Adrenal gland (tissue), 12 donors: Measurements from ENCODE around the gene SLC35D2. TPM values are rescaled to one million over a fixed set of nuclear protein-coding genes. Genes with fewer than 3 reads are reported as not detected.

Experiments
- DNase-seq, 7 donors: peaks; one replicate each; pipeline ENCODE4 v3.0.0-alpha.2; 2019 to 2020
- H3K27ac ChIP-seq, 5 donors: fragments of 200-600 bp; sonication (generic) in 4 of 5; 1 replicate in 3 of 5; 2 replicates in 2 of 5; pipeline versions ENCODE4 v1.5.1 to v1.8.0; 2016 to 2020; ENCODE audit warnings: mild to moderate bottlenecking in 1 of 5
- H3K27me3 ChIP-seq: fragments of 200-600 bp; 2 replicates; pipeline ENCODE4 v1.8.0; 2021
- H3K36me3 ChIP-seq, 2 donors: fragments of 200-600 bp; replicated peaks in 1 of 2; 1 replicate in 1 of 2; 2 replicates in 1 of 2; pipeline versions ENCODE4 v1.5.1 to v1.8.0; 2018 to 2022
- H3K4me1 ChIP-seq, 2 donors: fragments of 200-600 bp; replicated peaks in 1 of 2; 1 replicate in 1 of 2; 2 replicates in 1 of 2; pipeline versions ENCODE4 v1.5.1 to v1.8.0; 2018 to 2021
- H3K4me3 ChIP-seq, 4 donors: fragments of 200-600 bp; sonication (generic) in 3 of 4; one replicate each; pipeline ENCODE4 v1.5.1; 2016 to 2018
- H3K9me3 ChIP-seq, 3 donors: fragments of 200-600 bp; sonication (generic) in 1 of 3; replicated peaks in 1 of 3; 1 replicate in 2 of 3; 2 replicates in 1 of 3; pipeline versions ENCODE4 v1.5.1 to v1.8.0; 2016 to 2021
- POLR2A ChIP-seq, 2 donors: fragments of 450-650 bp; IDR thresholded peaks; one replicate each; pipeline ENCODE4 v1.6.1; 2017; ENCODE audit warnings: antibody characterized with exemption in 2 of 2, mild to moderate bottlenecking in 2 of 2, moderate library complexity in 1 of 2
- WGBS, 4 donors: extraction: QIAGEN DNeasy Blood & Tissue Kit in 2 of 4; methylation state at CpG; one replicate each; pipeline versions ENCODE4 v1.1.5 to v1.1.7; 2013 to 2017; 5-methylcytosine and 5-hydroxymethylcytosine counted together
- intact Hi-C, 2 donors: fragments of 100-400 bp; cut with DNase I; formaldehyde crosslinking; loops; one replicate each; pipeline versions ENCODE4 v1.14.1 to v1.15.0; 2022 to 2023
- polyA plus RNA-seq, 3 donors: library from polyadenylated mRNA; stranded (reverse); fragments of 200-250 nt in 2 of 3; fragments of 350-450 nt in 1 of 3; fragmentation: Illumina TruSeq in 1 of 3; extraction: RNeasy Lipid Tissue Mini Kit (QIAGEN cat#74804) in 1 of 3; gene quantifications; one replicate each; pipeline ENCODE4 v1.2.3, GENCODE V29; 2013 to 2014
- total RNA-seq, 9 donors: library from RNA; depleted of rRNA in 4 of 9; stranded (reverse); fragments of >200 nt in 4 of 9; fragments of 120-200 nt in 1 of 9; fragmentation: NEBNext Ultra II Directional in 1 of 9; extraction: Animal tissue kit (Norgen Biotek cat#: 25700) in 1 of 9; gene quantifications; one replicate each; pipeline versions ENCODE4 v1.1.0 to v1.2.4, GENCODE V29; 2013 to 2023
- TF ChIP-seq, protein P1 (sequence below), 6 experiments: fragments of 450-650 bp in 4 of 6; fragments of 200-600 bp in 2 of 6; sonication (generic) in 1 of 6; IDR thresholded peaks; 1 replicate in 5 of 6; 2 replicates in 1 of 6; pipeline versions ENCODE4 v1.5.1 to v1.8.0; 2016 to 2021; ENCODE audit warnings: antibody characterized with exemption in 6 of 6, mild to moderate bottlenecking in 2 of 6, moderate library complexity in 1 of 6
- donor health status: healthy with polysubstance abuse.
- donor health status: Bipolar disorder and iron deficiency.
- donor health status: DM: yes; HTN: yes; CAD: no.
- donor health status: DM: no; HTN: no; CAD: no.
- donor health status: DM: no; HTN: no; CAD: no.
- donor health status: DM: yes; HTN: yes; CAD: no.

Gene SLC35D2
- total and polyA plus RNA-seq, 12 donors, result 6.9 to 20.8 (median 14.0) TPM

DNA sequence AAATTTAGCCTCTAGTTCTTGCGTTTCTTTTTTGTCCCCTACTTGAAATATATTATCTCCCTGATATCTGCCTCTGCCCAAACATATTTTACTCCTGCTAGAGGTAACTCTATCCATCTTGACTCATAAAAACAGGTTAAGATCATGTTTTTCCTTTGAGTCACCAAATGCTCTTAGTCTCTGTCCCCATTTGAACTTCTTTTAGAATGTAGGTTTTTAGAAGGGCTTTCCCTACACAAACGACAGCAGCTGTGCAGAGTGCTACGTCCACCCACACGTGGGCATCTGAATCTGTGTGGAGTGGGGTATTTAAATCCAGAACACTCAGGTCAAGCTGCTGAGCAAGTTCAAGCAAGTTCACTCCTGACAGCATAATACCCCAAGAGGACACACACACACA lies 83.7 kb downstream of the SLC35D2 start:
- 63 to 79% (median 70%) methylated on average over 4 of the region's 4 CpGs for WGBS, 4 donors
- intact Hi-C loops, result no loop called here
- no peak overlapping the region for H3K4me3 ChIP-seq
- no peak for TF ChIP-seq POLR2A (IDR thresholded peaks at IDR 0.05)
- TF ChIP-seq, protein P1, sequence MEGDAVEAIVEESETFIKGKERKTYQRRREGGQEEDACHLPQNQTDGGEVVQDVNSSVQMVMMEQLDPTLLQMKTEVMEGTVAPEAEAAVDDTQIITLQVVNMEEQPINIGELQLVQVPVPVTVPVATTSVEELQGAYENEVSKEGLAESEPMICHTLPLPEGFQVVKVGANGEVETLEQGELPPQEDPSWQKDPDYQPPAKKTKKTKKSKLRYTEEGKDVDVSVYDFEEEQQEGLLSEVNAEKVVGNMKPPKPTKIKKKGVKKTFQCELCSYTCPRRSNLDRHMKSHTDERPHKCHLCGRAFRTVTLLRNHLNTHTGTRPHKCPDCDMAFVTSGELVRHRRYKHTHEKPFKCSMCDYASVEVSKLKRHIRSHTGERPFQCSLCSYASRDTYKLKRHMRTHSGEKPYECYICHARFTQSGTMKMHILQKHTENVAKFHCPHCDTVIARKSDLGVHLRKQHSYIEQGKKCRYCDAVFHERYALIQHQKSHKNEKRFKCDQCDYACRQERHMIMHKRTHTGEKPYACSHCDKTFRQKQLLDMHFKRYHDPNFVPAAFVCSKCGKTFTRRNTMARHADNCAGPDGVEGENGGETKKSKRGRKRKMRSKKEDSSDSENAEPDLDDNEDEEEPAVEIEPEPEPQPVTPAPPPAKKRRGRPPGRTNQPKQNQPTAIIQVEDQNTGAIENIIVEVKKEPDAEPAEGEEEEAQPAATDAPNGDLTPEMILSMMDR (IDR thresholded peaks at IDR 0.05), result no peak
- no peaks in the 10 kb centered on the region for H3K36me3 ChIP-seq
- no peaks in the 10 kb centered on the region for H3K4me1 ChIP-seq
- H3K27ac ChIP-seq, result no peak overlapping the region
- DNase-seq, result no peak
- H3K9me3 ChIP-seq, result no peaks in the 10 kb centered on the region
- no peaks in the 10 kb centered on the region for H3K27me3 ChIP-seq

GRCh38 chr9:96294159-96294545 lies 89.4 kb downstream of the SLC35D2 start:
- H3K27me3 ChIP-seq, result no peaks in the 10 kb centered on the region
- no peak overlapping the region for H3K4me3 ChIP-seq
- TF ChIP-seq, protein P1 (IDR thresholded peaks at IDR 0.05), result no peak
- no peak for TF ChIP-seq POLR2A (IDR thresholded peaks at IDR 0.05)
- no peak overlapping the region for H3K27ac ChIP-seq
- intact Hi-C loops, result no loop called here
- WGBS, 4 donors, result 72 to 79% (median 74%) methylated on average over 3 of the region's 3 CpGs
- no peaks in the 10 kb centered on the region for H3K4me1 ChIP-seq
- H3K36me3 ChIP-seq, result no peaks in the 10 kb centered on the region
- peak in 1 of 7 donors; percentile 3 for DNase-seq
- H3K9me3 ChIP-seq, result no peaks in the 10 kb centered on the region

GRCh38 chr9:96293498-96294158 lies 89.9 kb downstream of the SLC35D2 start:
- Histone ChIP-seq H3K36me3 (no peaks in the 10 kb centered on the region), H3K4me1 (no peaks in the 10 kb centered on the region), H3K27me3 (no peaks in the 10 kb centered on the region), H3K4me3 (no peak overlapping the region), H3K27ac (no peak overlapping the region), H3K9me3 (no peaks in the 10 kb centered on the region)
- 47 to 58% (median 52%) methylated on average over 3 of the region's 3 CpGs for WGBS, 4 donors
- no peak for DNase-seq
- TF ChIP-seq POLR2A (IDR thresholded peaks at IDR 0.05), result no peak
- TF ChIP-seq, protein P1 (IDR thresholded peaks at IDR 0.05), result no peak
- intact Hi-C loops, result no loop called here

GRCh38 chr9:96289392-96289791 lies 94.1 kb downstream of the SLC35D2 start:
- H3K4me1 ChIP-seq, result no peaks in the 10 kb centered on the region
- H3K9me3 ChIP-seq, result no peaks in the 10 kb centered on the region
- DNase-seq, result no peak
- no peak overlapping the region for H3K27ac ChIP-seq
- no peak overlapping the region for H3K4me3 ChIP-seq
- intact Hi-C loops, result no loop called here
- H3K27me3 ChIP-seq, result no peaks in the 10 kb centered on the region
- 89 to 100% (median 93%) methylated on average over 2 of the region's 2 CpGs for WGBS, 4 donors
- no peak for TF ChIP-seq POLR2A (IDR thresholded peaks at IDR 0.05)
- TF ChIP-seq, protein P1 (IDR thresholded peaks at IDR 0.05), result no peak
- H3K36me3 ChIP-seq, result no peaks in the 10 kb centered on the region
